ENCODE data around the gene MINPP1. TPM values are rescaled to one million over a fixed set of nuclear protein-coding genes. Genes with fewer than 3 reads are reported as not detected.
"Not testable (repeated sequence)": the region's sequence is repeated elsewhere in the genome, so short reads cannot be mapped to it uniquely, and the experiment has no call there.

Gene MINPP1
- total and polyA plus RNA-seq, 8 donors, result 5.5 to 11.9 (median 9.8) TPM

GRCh38 chr10:87585565-87586514 lies 81.1 kb downstream of the MINPP1 start:
- Histone ChIP-seq H3K4me1 (peaks cover 3 to 32% (median 18%) of the 10 kb centered on the region in 3 donors), H3K36me3 (no peaks in the 10 kb centered on the region), H3K27me3 (no peaks in the 10 kb centered on the region), H3K4me3 (peak overlapping the region in 1 of 4 donors; percentile 15), H3K27ac (peak overlapping the region in 2 of 4 donors; percentile 75 to 78), H3K9me3 (no peaks in the 10 kb centered on the region)
- ATAC-seq (peak; percentile 91 to 93 (median 92)), FAIRE-seq (peak; percentile 88), DNase-seq (peak in 2 of 6 donors; percentile 43 to 52)
- intact Hi-C loops (cut with DNase I), result no loop called here
- TF ChIP-seq CTCF (IDR thresholded peaks at IDR 0.05), result no peak
- WGBS, 2 donors, result 25 to 27% methylated on average over 5 of the region's 5 CpGs

GRCh38 chr10:87589645-87590051 lies 85.0 kb downstream of the MINPP1 start:
- H3K4me3 ChIP-seq, result no peak overlapping the region
- H3K9me3 ChIP-seq, result no peaks in the 10 kb centered on the region
- ATAC-seq (peak in 2 of 4 donors; percentile 8 to 12), FAIRE-seq (no peak), DNase-seq (no peak)
- WGBS, 2 donors, result 24 to 30% methylated on average over 3 of the region's 3 CpGs
- peaks cover 3 to 55% (median 22%) of the 10 kb centered on the region in 3 donors for H3K4me1 ChIP-seq
- intact Hi-C loops (cut with DNase I), result no loop called here
- no peaks in the 10 kb centered on the region for H3K36me3 ChIP-seq
- TF ChIP-seq CTCF (IDR thresholded peaks at IDR 0.05), result no peak
- no peaks in the 10 kb centered on the region for H3K27me3 ChIP-seq
- H3K27ac ChIP-seq, result peak overlapping the region in 2 of 4 donors; percentile 1 to 38

- no peaks in the 10 kb centered on the region for H3K36me3 ChIP-seq
- DNase-seq (no peak), ATAC-seq (peak in 3 of 4 donors; percentile 36 to 45 (median 41)), FAIRE-seq (peak; percentile 80)
- no peak overlapping the region for H3K4me3 ChIP-seq
- no peak for TF ChIP-seq CTCF (IDR thresholded peaks at IDR 0.05)
- H3K27me3 ChIP-seq, result no peaks in the 10 kb centered on the region
- no peak overlapping the region for H3K27ac ChIP-seq
- peaks cover 0 to 52% (median 23%) of the 10 kb centered on the region in 3 donors for H3K4me1 ChIP-seq
- WGBS, 2 donors, result 92 to 100% methylated on average over 2 of the region's 2 CpGs
- intact Hi-C loops (cut with DNase I), result no loop called here
- no peaks in the 10 kb centered on the region for H3K9me3 ChIP-seq
Observed at GRCh38 chr10:87590705-87591588, 86.3 kb downstream of the MINPP1 start.

- H3K4me1 ChIP-seq, result peaks cover 0 to 49% (median 19%) of the 10 kb centered on the region in 3 donors
- ATAC-seq, result no peak
- no peaks in the 10 kb centered on the region for H3K9me3 ChIP-seq
- no peak for DNase-seq
- no peaks in the 10 kb centered on the region for H3K36me3 ChIP-seq
- H3K4me3 ChIP-seq, result no peak overlapping the region
- no peaks in the 10 kb centered on the region for H3K27me3 ChIP-seq
- no peak for FAIRE-seq
- no peak overlapping the region for H3K27ac ChIP-seq
- intact Hi-C loops (cut with DNase I), result no loop called here
- no peak for TF ChIP-seq CTCF (IDR thresholded peaks at IDR 0.05)
Observed at GRCh38 chr10:87591589-87591886, 86.8 kb downstream of the MINPP1 start.

GRCh38 chr10:87592920-87593319 lies 88.2 kb downstream of the MINPP1 start:
- H3K9me3 ChIP-seq; H3K4me3 ChIP-seq; H3K27ac ChIP-seq; DNase-seq; H3K27me3 ChIP-seq; intact Hi-C loops (cut with DNase I); ATAC-seq; FAIRE-seq; H3K36me3 ChIP-seq: not testable (repeated sequence)
- H3K4me1 ChIP-seq, result peaks cover 0 to 42% (median 16%) of the 10 kb centered on the region in 3 donors
- WGBS, 2 donors, result 93 to 98% methylated on average over 4 of the region's 4 CpGs

All from pancreas (tissue), 10 donors.